KMS-11 (cell line): ENCODE measurements around the gene PHLDB2.

Experiments used
- H2AFZ ChIP-seq: fragments of 200-600 bp; sonication (generic); 2 replicates; pipeline ENCODE4 v1.6.1; 2016; ENCODE audit warnings: antibody characterized with exemption, mixed run types, low read depth
- H3K27ac ChIP-seq: fragments of 200-600 bp; sonication (generic); 2 replicates; pipeline ENCODE4 v1.6.1; 2016; ENCODE audit warnings: mild to moderate bottlenecking, mixed run types
- H3K27me3 ChIP-seq: fragments of 200-600 bp; sonication (generic); 2 replicates; pipeline ENCODE4 v1.6.1; 2017; ENCODE audit warnings: mild to moderate bottlenecking, low read depth, mixed run types, moderate library complexity; ENCODE audit not compliant: insufficient read depth
- H3K36me3 ChIP-seq: fragments of 200-600 bp; sonication (generic); 2 replicates; pipeline ENCODE4 v1.6.1; 2017; ENCODE audit warnings: mild to moderate bottlenecking, mixed run types; ENCODE audit not compliant: insufficient read depth
- H3K4me1 ChIP-seq: fragments of 200-600 bp; sonication (generic); 2 replicates; pipeline ENCODE4 v1.6.1; 2016; ENCODE audit warnings: mild to moderate bottlenecking, low read depth, mixed run types; ENCODE audit not compliant: poor library complexity, severe bottlenecking
- H3K4me2 ChIP-seq: fragments of 200-600 bp; sonication (generic); 2 replicates; pipeline ENCODE4 v1.7.0; 2016; ENCODE audit warnings: mild to moderate bottlenecking, mixed run types
- H3K4me3 ChIP-seq: fragments of 200-600 bp; sonication (generic); IDR thresholded peaks from 2 replicates; pipeline ENCODE4 v1.6.1; 2017; ENCODE audit warnings: low read depth, low read length, mixed read lengths; ENCODE audit not compliant: insufficient read depth
- H3K79me2 ChIP-seq: fragments of 200-600 bp; sonication (generic); 2 replicates; pipeline ENCODE4 v1.6.1; 2016; ENCODE audit warnings: low read depth, mixed run types; ENCODE audit not compliant: insufficient read depth
- H3K9ac ChIP-seq: fragments of 200-600 bp; sonication (generic); 2 replicates; pipeline ENCODE4 v1.6.1; 2016; ENCODE audit warnings: mild to moderate bottlenecking, mixed run types
- H4K20me1 ChIP-seq: fragments of 200-600 bp; sonication (generic); 2 replicates; pipeline ENCODE4 v1.6.1; 2016; ENCODE audit warnings: mild to moderate bottlenecking, mixed run types; ENCODE audit not compliant: insufficient read depth
- TF ChIP-seq, protein P1 (sequence below): fragments of 200-600 bp; sonication (generic); conservative IDR thresholded peaks from 2 replicates; pipeline ENCODE4 v1.6.1; 2017; ENCODE audit warnings: low read depth, mild to moderate bottlenecking, antibody characterized with exemption, low read length, moderate library complexity, mixed read lengths

The PHLDB2 gene

DNA sequence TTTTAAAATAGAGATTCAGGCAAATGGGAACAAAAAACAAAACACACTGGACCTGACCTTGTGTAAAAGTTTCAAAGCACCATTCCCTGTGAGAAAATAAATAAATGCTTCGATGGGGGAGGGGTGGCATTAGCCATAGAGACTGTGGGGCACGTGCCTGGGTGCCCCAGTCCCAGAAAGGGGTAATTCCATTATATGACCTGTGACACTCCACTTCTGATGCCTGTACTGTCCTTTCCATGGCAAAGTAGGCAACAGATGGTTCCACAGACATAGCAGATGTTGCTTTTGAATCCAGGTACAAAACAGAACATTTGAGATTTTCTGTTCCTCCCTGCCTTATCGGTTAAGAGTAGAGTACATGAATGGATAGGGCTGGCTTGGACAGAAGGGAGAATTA lies 3.9 kb downstream of the PHLDB2 start:
- TF ChIP-seq, protein P1, sequence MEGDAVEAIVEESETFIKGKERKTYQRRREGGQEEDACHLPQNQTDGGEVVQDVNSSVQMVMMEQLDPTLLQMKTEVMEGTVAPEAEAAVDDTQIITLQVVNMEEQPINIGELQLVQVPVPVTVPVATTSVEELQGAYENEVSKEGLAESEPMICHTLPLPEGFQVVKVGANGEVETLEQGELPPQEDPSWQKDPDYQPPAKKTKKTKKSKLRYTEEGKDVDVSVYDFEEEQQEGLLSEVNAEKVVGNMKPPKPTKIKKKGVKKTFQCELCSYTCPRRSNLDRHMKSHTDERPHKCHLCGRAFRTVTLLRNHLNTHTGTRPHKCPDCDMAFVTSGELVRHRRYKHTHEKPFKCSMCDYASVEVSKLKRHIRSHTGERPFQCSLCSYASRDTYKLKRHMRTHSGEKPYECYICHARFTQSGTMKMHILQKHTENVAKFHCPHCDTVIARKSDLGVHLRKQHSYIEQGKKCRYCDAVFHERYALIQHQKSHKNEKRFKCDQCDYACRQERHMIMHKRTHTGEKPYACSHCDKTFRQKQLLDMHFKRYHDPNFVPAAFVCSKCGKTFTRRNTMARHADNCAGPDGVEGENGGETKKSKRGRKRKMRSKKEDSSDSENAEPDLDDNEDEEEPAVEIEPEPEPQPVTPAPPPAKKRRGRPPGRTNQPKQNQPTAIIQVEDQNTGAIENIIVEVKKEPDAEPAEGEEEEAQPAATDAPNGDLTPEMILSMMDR, result no peak
- Histone ChIP-seq H2AFZ (no peak overlapping the region), H3K27ac (no peak overlapping the region), H3K79me2 (no peaks in the 10 kb centered on the region), H4K20me1 (no peaks in the 10 kb centered on the region), H3K27me3 (peaks cover 25% of the 10 kb centered on the region; the same call in 1 of the 2 replicates), H3K36me3 (no peaks in the 10 kb centered on the region), H3K4me3 (no peak overlapping the region), H3K4me1 (peaks cover 11% of the 10 kb centered on the region), H3K4me2 (no peak overlapping the region), H3K9ac (no peak overlapping the region)

DNA sequence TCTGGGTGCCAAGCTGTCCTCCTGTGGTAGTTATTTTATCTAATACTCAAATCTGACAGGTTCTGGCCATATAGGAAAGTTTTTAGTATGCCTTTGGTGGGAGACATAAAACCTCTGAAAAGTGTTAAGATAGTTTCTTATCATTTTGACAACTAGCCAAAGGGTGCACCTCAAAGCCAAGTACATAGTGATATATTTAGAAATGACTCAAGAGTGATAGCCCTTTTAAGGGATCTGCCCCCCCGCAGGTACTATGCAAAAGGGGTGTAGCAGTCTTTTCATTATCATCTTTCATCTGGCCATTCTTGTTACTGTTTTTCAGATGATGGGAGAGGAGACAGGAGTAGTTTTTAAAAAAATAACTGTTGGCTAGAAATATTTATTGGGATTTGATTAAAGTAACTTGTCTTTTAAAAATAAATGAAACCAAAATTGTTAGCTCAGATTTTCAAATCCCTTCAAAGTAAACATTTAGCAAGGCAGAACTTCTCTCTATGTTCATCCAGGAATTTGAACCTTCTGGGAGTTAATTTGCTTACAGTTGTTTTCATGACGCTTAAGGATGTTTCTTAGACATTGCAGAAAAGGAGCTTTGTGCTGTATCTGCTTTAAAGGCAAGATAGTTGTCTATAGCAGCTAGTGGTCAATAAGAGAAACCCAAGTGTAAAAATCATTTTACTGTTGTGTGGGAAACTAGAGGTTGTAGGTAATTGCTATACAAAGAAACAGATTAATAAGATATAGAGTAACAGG lies 5.1 kb downstream of the PHLDB2 start:
- TF ChIP-seq, protein P1, result no peak
- H3K4me2 ChIP-seq, result no peak overlapping the region
- no peaks in the 10 kb centered on the region for H3K36me3 ChIP-seq
- H3K4me3 ChIP-seq, result no peak overlapping the region
- H3K27ac ChIP-seq, result no peak overlapping the region
- H3K4me1 ChIP-seq, result peaks cover 11% of the 10 kb centered on the region
- peaks cover 16% of the 10 kb centered on the region; the same call in 1 of the 2 replicates for H3K27me3 ChIP-seq
- no peaks in the 10 kb centered on the region for H3K79me2 ChIP-seq
- H4K20me1 ChIP-seq, result no peaks in the 10 kb centered on the region
- H3K9ac ChIP-seq, result no peak overlapping the region
- H2AFZ ChIP-seq, result no peak overlapping the region

DNA sequence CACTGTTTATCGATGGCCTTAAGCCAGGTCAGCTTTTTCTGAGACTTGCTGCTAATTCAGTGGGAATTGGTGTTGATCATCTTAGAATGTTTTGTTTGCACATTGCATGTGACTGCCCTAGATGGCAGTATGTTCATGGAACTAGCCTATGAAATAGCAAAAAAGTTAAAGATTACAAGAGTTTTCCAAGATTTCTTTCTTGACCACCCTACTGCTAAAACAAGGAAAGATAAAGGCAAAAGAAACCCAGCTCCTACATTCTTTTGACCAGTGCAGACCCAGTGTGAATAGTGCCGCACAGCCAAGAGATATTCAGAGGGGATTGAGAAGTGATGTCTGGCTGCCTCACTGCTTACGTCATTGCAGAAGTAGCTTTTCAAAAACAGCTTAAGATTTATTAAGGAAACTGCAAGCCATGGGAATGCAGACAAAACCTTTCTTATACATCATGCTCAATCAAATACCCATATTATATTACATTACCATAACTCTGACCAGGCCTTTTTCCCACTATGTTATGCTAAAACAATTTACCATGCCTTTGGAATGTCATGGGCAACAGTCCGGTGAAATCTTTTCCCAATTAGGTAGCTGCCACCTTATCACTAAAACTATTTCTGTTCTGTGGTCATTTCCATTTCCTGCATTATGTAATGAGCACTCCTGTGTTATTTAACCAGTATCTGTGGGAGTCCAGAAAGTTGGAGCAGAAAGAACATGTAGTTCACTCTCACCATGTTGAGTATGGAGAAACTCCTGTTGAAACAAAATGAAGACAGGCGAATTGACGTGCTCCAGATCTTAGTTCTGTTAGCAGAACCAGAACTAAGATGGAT lies 6.0 kb downstream of the PHLDB2 start:
- Histone ChIP-seq H3K36me3 (no peaks in the 10 kb centered on the region), H4K20me1 (no peaks in the 10 kb centered on the region), H3K27me3 (peaks cover 16% of the 10 kb centered on the region; the same call in 1 of the 2 replicates), H3K9ac (no peak overlapping the region), H3K4me1 (peaks cover 11% of the 10 kb centered on the region), H3K4me2 (no peak overlapping the region), H2AFZ (no peak overlapping the region), H3K4me3 (no peak overlapping the region), H3K79me2 (no peaks in the 10 kb centered on the region), H3K27ac (no peak overlapping the region)
- TF ChIP-seq, protein P1, result 0 out of 2 replicates have a peak, but pooled peaks have one; percentile 14

DNA sequence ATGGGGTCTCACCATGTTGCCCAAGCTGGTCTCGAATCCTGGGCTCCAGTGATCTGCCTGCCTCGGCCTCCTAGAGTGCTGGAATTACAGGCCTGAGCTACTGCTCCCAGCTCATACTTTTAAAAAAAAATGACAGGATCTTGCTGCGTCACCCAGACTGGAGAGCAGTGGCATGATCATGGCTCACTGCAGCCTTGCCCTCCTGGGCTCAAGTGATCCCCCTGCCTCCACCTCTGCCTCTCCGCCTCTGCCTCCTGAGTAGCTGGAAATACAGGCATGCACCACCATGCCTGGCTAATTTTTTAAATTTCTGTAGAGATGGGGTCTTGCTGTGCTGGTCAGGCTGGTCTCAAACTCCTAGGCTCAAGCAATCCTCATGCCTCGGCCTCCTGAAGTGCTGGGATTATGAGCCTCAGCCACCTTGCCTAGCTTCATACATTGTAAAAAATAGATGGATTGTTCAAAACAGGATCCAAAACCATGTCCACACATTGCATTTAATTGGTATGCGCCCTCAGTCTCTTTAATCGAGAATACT lies 8.9 kb downstream of the PHLDB2 start:
- no peak overlapping the region for H3K9ac ChIP-seq
- no peak overlapping the region for H3K4me3 ChIP-seq
- H2AFZ ChIP-seq, result no peak overlapping the region
- TF ChIP-seq, protein P1, result no peak
- H3K4me2 ChIP-seq, result no peak overlapping the region
- no peak overlapping the region for H3K27ac ChIP-seq
- no peaks in the 10 kb centered on the region for H3K36me3 ChIP-seq
- H3K4me1 ChIP-seq, result no peaks in the 10 kb centered on the region
- no peaks in the 10 kb centered on the region for H3K79me2 ChIP-seq
- H4K20me1 ChIP-seq, result no peaks in the 10 kb centered on the region
- peaks cover 2% of the 10 kb centered on the region; the same call in 1 of the 2 replicates for H3K27me3 ChIP-seq
